ENCODE results near the gene NMD3.

- TF ChIP-seq CTCF (IDR thresholded peaks at IDR 0.05; ENCODE audit: insufficient read depth, low read depth, low read length) (no peak), EZH2 (IDR thresholded peaks at IDR 0.05; ENCODE audit: insufficient read depth, low read length) (no peak)
These were observed 31.0 kb downstream of the NMD3 start for GRCh38 chr3:161252143-161252542.
